Endothelial cell of umbilical vein (primary cell): ENCODE data around the gene LCE2A. TPM values are rescaled to one million over a fixed set of nuclear protein-coding genes. Genes with fewer than 3 reads are reported as not detected.

Source experiments
- BruUV-seq: library from RNA; stranded (reverse); fragments of 400-500 nt; replicated peaks from 2 replicates; lab custom pipeline; 2021; lab: Mats Ljungman, UMichigan
- CTCF ChIA-PET: fragments of 300-600, 350-600 bp; sonication (Branson Sonifier 250); formaldehyde crosslinking; loops from one replicate; lab custom pipeline; 2021; ENCODE audit warnings: antibody characterized with exemption, inconsistent platforms; lab: Charles Lee
- POLR2A ChIA-PET: fragments of 300-600, 350-600 bp; sonication (Branson Sonifier 250); formaldehyde crosslinking; loops from one replicate; lab custom pipeline; 2021; ENCODE audit warnings: antibody characterized with exemption, inconsistent platforms; lab: Charles Lee
- DNase-seq: peaks from one replicate; pipeline ENCODE4 v3.0.0-alpha.2; 2011; ENCODE audit warnings: low read depth, low spot score
- FAIRE-seq: peaks from 2 replicates; lab custom pipeline; 2011; peaks lifted over from hg19 to GRCh38; lab: Jason Lieb, UNC
- H2AFZ ChIP-seq: 2 replicates; pipeline ENCODE4 v1.6.0; 2012; ENCODE audit warnings: low read depth, low read length, control low read depth, inconsistent platforms
- H3K27ac ChIP-seq: 2 replicates; pipeline ENCODE4 v1.5.1; 2011; ENCODE audit warnings: low read depth, mild to moderate bottlenecking, control low read depth, low read length, moderate library complexity; ENCODE audit not compliant: insufficient read depth
- H3K27me3 ChIP-seq, 2 experiments: 2 replicates each; pipeline versions ENCODE4 v1.6.0 to v1.6.1; 2011; ENCODE audit warnings: low read length in 2 of 2, mixed read lengths in 1 of 2; ENCODE audit not compliant: control insufficient read depth in 2 of 2, insufficient read depth in 2 of 2
- H3K36me3 ChIP-seq, 2 experiments: 2 replicates in 1 of 2; 3 replicates in 1 of 2; pipeline ENCODE4 v1.5.1; 2011; ENCODE audit warnings: low read length in 2 of 2, mild to moderate bottlenecking in 1 of 2, moderate library complexity in 1 of 2; ENCODE audit not compliant: control insufficient read depth in 2 of 2, insufficient read depth in 2 of 2; ENCODE audit errors: extremely low read depth in 1 of 2
- H3K4me1 ChIP-seq: 3 replicates; pipeline ENCODE4 v1.5.1; 2011; ENCODE audit warnings: mild to moderate bottlenecking, low read length; ENCODE audit not compliant: control insufficient read depth, insufficient read depth; ENCODE audit errors: extremely low read depth
- H3K4me2 ChIP-seq: 2 replicates; pipeline ENCODE4 v1.6.1; 2011; ENCODE audit warnings: low read length, control low read depth, mixed read lengths; ENCODE audit not compliant: insufficient read depth
- H3K4me3 ChIP-seq, 3 experiments: fragments of 200-600 bp in 1 of 3; sonication (generic), shearing (Covaris generic) in 1 of 3; replicated peaks in 1 of 3; 2 replicates each; pipeline ENCODE4 v1.5.1; 2011 to 2016; ENCODE audit warnings: control low read depth in 3 of 3, low read length in 3 of 3, mild to moderate bottlenecking in 2 of 3, inconsistent platforms in 1 of 3, low read depth in 1 of 3, moderate library complexity in 1 of 3; ENCODE audit not compliant: insufficient read depth in 1 of 3
- H3K79me2 ChIP-seq: 2 replicates; pipeline ENCODE4 v1.6.0; 2012; ENCODE audit warnings: low read length, inconsistent platforms; ENCODE audit not compliant: control insufficient read depth, insufficient read depth
- H3K9ac ChIP-seq: replicated peaks from 2 replicates; pipeline ENCODE3; 2011; ENCODE audit warnings: low read length, control low read depth; ENCODE audit not compliant: insufficient read depth; ENCODE audit errors: extremely low read depth
- H3K9me1 ChIP-seq: replicated peaks from 3 replicates; pipeline ENCODE4 v1.6.0; 2011; ENCODE audit warnings: mild to moderate bottlenecking, low read length; ENCODE audit not compliant: control insufficient read depth, insufficient read depth; ENCODE audit errors: extremely low read depth
- H3K9me3 ChIP-seq: replicated peaks from 2 replicates; pipeline ENCODE4 v1.5.1; 2012; ENCODE audit warnings: low read length, inconsistent platforms; ENCODE audit not compliant: control insufficient read depth, insufficient read depth
- H4K20me1 ChIP-seq: replicated peaks from 2 replicates; pipeline ENCODE3; 2011; ENCODE audit warnings: mild to moderate bottlenecking, low read length; ENCODE audit not compliant: control insufficient read depth, insufficient read depth; ENCODE audit errors: extremely low read depth
- CTCF ChIP-seq, 2 donors: IDR thresholded peaks; 1 replicate in 1 of 2; 2 replicates in 1 of 2; pipeline ENCODE4 v1.5.1; 2011; ENCODE audit warnings: low read length in 2 of 2, mild to moderate bottlenecking in 2 of 2, moderate library complexity in 2 of 2, control low read depth in 1 of 2, inconsistent platforms in 1 of 2, low read depth in 1 of 2; ENCODE audit not compliant: insufficient read depth in 1 of 2; ENCODE audit errors: extremely low read depth in 1 of 2
- EZH2 ChIP-seq: IDR thresholded peaks from 2 replicates; pipeline ENCODE4 v1.6.1; 2012; ENCODE audit warnings: borderline replicate concordance, low read depth, mild to moderate bottlenecking, moderate library complexity, low read length, inconsistent platforms; ENCODE audit not compliant: severe bottlenecking
- FOS ChIP-seq: IDR thresholded peaks from 2 replicates; pipeline ENCODE4 v1.6.1; 2011; ENCODE audit warnings: mild to moderate bottlenecking, low read length, moderate library complexity, borderline replicate concordance; ENCODE audit not compliant: insufficient read depth
- GATA2 ChIP-seq: IDR thresholded peaks from 2 replicates; pipeline ENCODE4 v1.7.0; 2011; ENCODE audit warnings: low read depth, mild to moderate bottlenecking, moderate library complexity, mixed read lengths, low read length; ENCODE audit not compliant: insufficient read length, insufficient read depth
- JUN ChIP-seq: IDR thresholded peaks from 2 replicates; pipeline ENCODE4 v1.6.1; 2011; ENCODE audit warnings: borderline replicate concordance, low read depth; ENCODE audit not compliant: insufficient read length, insufficient read depth
- MAX ChIP-seq: IDR thresholded peaks from 2 replicates; pipeline ENCODE4 v1.6.1; 2011; ENCODE audit not compliant: insufficient read depth, insufficient read length
- MYC ChIP-seq: IDR thresholded peaks from one replicate; pipeline ENCODE4 v1.6.1; 2011; ENCODE audit warnings: mild to moderate bottlenecking, low read depth, low read length
- POLR2A ChIP-seq: IDR thresholded peaks from 2 replicates; pipeline ENCODE4 v1.6.1; 2012; ENCODE audit warnings: low read depth, mild to moderate bottlenecking, control low read depth, low read length
- POLR2AphosphoS5 ChIP-seq: IDR thresholded peaks from 2 replicates; pipeline ENCODE4 v1.6.1; 2012; ENCODE audit warnings: low read depth, mild to moderate bottlenecking, control low read depth, low read length, moderate library complexity; ENCODE audit not compliant: insufficient read depth
- dilution Hi-C: fragments of 300-500 bp; cut with MboI; formaldehyde crosslinking; loops from one replicate; pipeline ENCODE4 v1.15.0; 2019; ENCODE audit warnings: low sequenced_read_pairs; ENCODE audit not compliant: extremely low pct_ligation_motif_present
- intact Hi-C: fragments of 100-400 bp; cut with micrococcal nuclease; formaldehyde crosslinking; loops from one replicate; pipeline ENCODE4 v1.10.0; 2022
- polyA plus RNA-seq, 4 experiments: library from polyadenylated mRNA; depleted of rRNA in 3 of 4; stranded (reverse) in 3 of 4; unstranded in 1 of 4; fragments of >200 nt; gene quantifications; 2 replicates each; pipeline versions ENCODE4 v1.2.1 to v1.2.3, GENCODE V29; 2011 to 2012; ENCODE audit warnings: missing spikeins in 1 of 4
- total RNA-seq: library from RNA; stranded (reverse); gene quantifications from 2 replicates; pipeline ENCODE4 v1.2.3, GENCODE V29; 2021

LCE2A gene
- total and polyA plus RNA-seq, 2 donors (not counting 3 experiments of a cell fraction or from before 2014, with no cell fraction given) = not detected

GRCh38 chr1:152739841-152740240 lies 41.7 kb downstream of the LCE2A start:
- no peaks in the 10 kb centered on the region for H3K4me1 ChIP-seq
- POLR2A ChIA-PET = no interaction called here
- no peaks in the 10 kb centered on the region for H3K27me3 ChIP-seq
- H3K79me2 ChIP-seq = no peaks in the 10 kb centered on the region
- CTCF ChIA-PET = no interaction called here
- H3K4me2 ChIP-seq = no peak overlapping the region
- no peak overlapping the region for H3K4me3 ChIP-seq
- H4K20me1 ChIP-seq = no peaks in the 10 kb centered on the region
- H3K27ac ChIP-seq = no peak overlapping the region
- dilution Hi-C loops (no loop called here), intact Hi-C loops (no loop called here)
- no TSS peak for BruUV-seq
- FAIRE-seq (no peak), DNase-seq (no peak)
- H3K36me3 ChIP-seq = no peaks in the 10 kb centered on the region
- no peak overlapping the region for H3K9ac ChIP-seq
- TF ChIP-seq MYC = no peak
- TF ChIP-seq FOS = no peak
- TF ChIP-seq EZH2 = no peak
- no peak for TF ChIP-seq POLR2A
- TF ChIP-seq JUN = no peak
- TF ChIP-seq GATA2 = no peak
- no peak for TF ChIP-seq CTCF (IDR thresholded peaks at IDR 0.05; ENCODE audit: extremely low read depth in 1 of 2, insufficient read depth in 1 of 2, low read depth in 1 of 2, low read length in 2 of 2)
- no peak for TF ChIP-seq MAX
- no peak for TF ChIP-seq POLR2AphosphoS5
- no peaks in the 10 kb centered on the region for H3K9me1 ChIP-seq
- H3K9me3 ChIP-seq = no peaks in the 10 kb centered on the region
- H2AFZ ChIP-seq = no peak overlapping the region
